NB4 (cell line): Measurements from ENCODE around the gene SDK2.

Experiments used
- MYC ChIP-seq: IDR thresholded peaks from 2 replicates; pipeline ENCODE4 v1.6.1; 2011; ENCODE audit warnings: low read depth, low read length
- POLR2A ChIP-seq: IDR thresholded peaks from 2 replicates; pipeline ENCODE4 v1.6.1; 2011; ENCODE audit warnings: mild to moderate bottlenecking; ENCODE audit not compliant: insufficient read length; ENCODE audit errors: extremely low read depth
- TF ChIP-seq, protein P1 (sequence below): IDR thresholded peaks from one replicate; pipeline ENCODE4 v1.5.1; 2012; ENCODE audit warnings: low read depth, low read length

DNA sequence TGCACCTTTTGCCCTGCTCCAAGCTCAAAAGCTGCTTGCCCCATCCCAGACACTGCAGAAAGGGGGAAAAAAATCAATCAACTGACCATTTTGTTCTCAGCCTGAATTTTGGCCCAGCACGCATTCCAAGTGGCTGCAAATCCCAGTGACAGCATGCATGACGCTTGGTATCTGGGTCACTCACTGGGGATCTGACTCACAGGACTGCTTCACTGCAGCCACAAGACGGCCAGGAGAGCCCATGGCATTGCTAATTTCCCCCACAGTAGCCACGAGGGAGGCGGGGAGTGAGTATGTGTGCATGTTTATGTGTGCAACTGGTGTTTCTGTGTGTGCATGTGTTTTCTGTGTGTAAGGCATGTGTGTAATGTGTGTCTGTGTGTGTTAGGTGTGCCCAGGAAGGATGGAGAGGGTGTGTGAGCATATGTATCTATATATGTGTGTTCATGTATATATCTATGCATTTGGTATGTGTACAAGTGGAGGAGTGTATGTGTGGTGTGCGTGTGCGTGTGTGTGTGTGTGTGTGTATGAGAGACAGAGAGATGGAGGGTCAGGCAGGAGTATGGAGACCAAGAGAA, 33.8 kb downstream of the SDK2 start:
- TF ChIP-seq, protein P1, sequence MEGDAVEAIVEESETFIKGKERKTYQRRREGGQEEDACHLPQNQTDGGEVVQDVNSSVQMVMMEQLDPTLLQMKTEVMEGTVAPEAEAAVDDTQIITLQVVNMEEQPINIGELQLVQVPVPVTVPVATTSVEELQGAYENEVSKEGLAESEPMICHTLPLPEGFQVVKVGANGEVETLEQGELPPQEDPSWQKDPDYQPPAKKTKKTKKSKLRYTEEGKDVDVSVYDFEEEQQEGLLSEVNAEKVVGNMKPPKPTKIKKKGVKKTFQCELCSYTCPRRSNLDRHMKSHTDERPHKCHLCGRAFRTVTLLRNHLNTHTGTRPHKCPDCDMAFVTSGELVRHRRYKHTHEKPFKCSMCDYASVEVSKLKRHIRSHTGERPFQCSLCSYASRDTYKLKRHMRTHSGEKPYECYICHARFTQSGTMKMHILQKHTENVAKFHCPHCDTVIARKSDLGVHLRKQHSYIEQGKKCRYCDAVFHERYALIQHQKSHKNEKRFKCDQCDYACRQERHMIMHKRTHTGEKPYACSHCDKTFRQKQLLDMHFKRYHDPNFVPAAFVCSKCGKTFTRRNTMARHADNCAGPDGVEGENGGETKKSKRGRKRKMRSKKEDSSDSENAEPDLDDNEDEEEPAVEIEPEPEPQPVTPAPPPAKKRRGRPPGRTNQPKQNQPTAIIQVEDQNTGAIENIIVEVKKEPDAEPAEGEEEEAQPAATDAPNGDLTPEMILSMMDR, result no peak
- TF ChIP-seq POLR2A (no peak), MYC (no peak)
